Peyer's patch (tissue), 4 donors: Measurements from ENCODE around the gene PTPRS.

Experiments used
- CTCF ChIP-seq, 6 experiments: fragments of 450-650 bp in 4 of 6; fragments of 200-600 bp in 2 of 6; sonication (generic) in 1 of 6; IDR thresholded peaks; one replicate each; pipeline ENCODE4 v1.5.1; 2017 to 2019; ENCODE audit warnings: antibody characterized with exemption in 6 of 6, mild to moderate bottlenecking in 3 of 6, moderate library complexity in 1 of 6
- POLR2A ChIP-seq, 2 donors: fragments of 450-650 bp; IDR thresholded peaks; one replicate each; pipeline ENCODE4 v1.5.1; 2017; ENCODE audit warnings: antibody characterized with exemption in 2 of 2, mild to moderate bottlenecking in 2 of 2, moderate library complexity in 2 of 2

GRCh38 chr19:5369304-5369703 lies 28.7 kb upstream of the PTPRS start:
- no peak for TF ChIP-seq CTCF (IDR thresholded peaks at IDR 0.05)
- TF ChIP-seq POLR2A (IDR thresholded peaks at IDR 0.05) = no peak
